HuH-7.5 (cell line): ENCODE results near the gene CDK5R1.
"Not testable (repeated sequence)": the region's sequence is repeated elsewhere in the genome, so short reads cannot be mapped to it uniquely, and the experiment has no call there.

Experiments used
- DNase-seq: peaks from one replicate; pipeline ENCODE4 v3.0.0; 2011; ENCODE audit warnings: low spot score

Gene CDK5R1

DNA sequence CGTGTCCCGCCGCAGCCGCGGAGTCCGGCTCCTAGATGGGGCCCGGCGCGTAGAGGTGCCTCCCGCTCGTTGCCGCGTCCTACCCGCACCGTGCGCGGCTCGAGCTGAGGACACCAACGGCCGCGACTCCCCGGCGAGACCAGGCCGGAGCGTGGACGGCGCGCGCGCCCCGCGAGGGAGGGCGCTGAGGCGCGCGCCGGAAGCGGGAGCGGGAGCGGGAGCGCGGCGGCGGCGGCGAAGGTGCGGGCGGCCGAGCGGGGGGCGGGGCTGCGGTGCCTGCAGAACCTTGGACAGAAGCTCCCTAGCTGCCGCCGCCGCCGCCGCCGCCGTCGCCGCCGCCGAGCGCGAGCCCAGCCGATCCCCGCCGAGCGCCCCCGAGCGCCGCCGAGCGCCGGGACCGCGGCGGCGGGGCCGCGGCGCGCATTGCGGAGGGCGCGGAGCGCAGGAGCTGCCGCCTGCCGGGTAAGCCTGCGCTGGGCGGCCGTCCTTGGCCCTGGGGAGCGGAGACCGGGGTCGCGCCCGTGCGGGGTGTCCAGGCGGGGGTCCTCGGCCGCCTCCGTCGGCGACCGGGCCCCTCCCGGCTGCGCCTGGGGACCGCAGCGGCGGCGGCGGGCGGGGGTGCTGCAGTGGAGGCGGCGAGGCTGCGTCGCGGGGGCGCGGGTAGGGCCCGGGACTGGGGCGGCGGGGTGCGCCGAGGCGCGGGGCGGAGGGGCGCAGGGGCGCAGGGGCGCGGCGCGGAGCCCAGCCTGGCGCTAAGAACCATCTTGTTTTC is at the start of gene CDK5R1:
Gene CDK5R1 (plus strand): TSS at position 293 of the 772 bp plus-strand sequence. CDS start 628 bp downstream, outside the sequence.
- DNase-seq, result peak; percentile 62

DNA sequence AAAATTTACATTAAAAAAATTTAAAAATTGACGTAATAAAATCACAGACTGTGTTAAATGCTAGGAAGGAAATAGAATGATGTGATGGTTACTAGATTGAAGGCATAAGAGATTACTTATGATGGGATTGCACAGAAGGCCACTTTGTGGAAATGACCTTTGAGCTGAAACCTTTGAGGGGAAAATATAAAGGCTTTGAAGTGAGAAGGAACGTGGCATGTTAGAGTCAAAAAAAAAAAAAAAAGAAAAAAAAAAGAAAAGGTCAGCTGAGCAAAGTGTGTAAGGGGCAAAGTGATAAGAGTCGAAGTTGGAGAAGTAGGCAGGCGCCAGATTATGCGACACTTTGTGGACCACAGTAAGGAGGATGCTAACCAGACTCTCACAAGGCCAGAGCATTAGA is 46.1 kb upstream of the CDK5R1 start:
- DNase-seq, result no peak

DNA sequence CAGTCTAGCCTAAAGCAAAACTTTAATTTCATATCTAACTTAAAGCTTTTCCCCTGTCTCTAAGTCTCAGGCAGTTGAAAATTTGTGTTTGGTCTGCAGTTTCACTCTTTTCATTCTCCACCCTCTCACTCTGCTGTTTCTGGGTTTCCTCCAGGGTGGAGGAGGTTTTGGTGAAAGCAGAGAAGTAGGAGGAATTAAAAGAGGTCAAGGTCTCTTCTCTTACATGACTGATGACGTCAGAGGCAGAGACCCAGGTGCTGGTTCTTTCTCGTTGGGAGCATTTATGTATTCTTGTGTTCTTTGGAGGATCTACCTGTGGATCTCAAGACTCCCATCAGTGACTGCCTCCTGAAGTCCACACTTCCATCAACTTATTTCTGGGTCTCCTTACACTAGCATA is 44.9 kb upstream of the CDK5R1 start:
- no peak for DNase-seq

DNA sequence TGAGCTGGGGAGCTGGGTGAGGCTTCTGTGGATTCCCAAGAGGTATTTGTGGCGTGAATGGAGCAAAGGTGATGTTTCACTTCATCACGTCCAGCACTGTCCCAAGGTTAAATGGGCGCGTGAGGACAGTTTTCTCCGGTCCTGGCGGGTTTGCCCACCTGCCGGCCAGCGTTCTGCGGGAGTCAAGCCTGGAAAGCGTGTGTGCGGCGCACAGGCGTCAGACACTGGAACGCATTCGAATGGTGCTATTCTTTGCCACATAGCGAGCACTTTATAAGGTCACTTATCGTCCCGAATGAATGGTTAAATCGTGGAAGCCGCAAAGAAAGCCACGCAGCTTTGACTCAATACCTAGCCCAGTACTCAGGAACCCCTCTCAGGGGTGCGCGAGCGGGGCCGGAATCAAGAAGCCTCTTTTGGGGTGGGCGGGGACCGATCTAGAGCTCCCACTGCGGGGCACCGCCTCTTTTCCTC is 42.9 kb upstream of the CDK5R1 start:
- no peak for DNase-seq

DNA sequence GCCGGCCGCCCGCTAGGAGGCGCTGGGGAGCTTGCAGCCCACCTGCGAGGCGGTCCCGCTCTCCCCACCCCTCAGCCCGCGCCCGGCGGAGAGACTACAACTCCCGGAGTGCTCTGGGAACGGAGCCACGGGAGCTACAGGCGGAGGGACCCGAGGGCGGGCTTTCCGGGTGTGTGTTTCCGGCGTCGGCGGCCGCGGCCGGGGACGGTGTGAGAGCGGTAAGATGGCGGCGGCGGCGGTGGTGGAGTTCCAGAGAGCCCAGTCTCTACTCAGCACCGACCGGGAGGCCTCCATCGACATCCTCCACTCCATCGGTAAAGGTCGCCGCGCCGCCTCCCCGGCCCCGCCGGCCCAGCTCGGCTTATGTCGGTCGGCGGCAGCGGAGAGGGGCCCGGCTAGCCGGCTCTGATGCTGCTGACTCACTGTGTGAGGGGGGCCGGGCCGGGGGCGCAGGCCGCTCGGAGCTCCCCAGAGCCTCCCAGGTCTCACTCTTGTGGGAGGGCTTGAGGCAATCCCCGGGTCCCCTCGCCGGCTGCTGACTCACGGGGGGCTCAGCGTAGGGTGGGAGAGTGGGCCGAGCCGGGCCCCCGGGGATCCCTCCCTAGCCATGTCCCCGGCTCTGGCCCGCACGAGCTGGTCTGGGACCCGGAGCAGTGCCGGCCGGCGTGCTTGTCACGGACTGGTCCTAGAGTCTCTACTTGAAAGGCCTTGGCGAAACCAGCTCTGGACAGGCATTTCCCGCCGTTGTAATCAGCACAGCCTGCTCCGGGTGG is 42.3 kb upstream of the CDK5R1 start, which contains the start of gene PSMD11:
Gene PSMD11 (plus strand): TSS at position 210 of the 773 bp plus-strand sequence. CDS start 14 bp downstream, at position 224.
- peak; percentile 84 for DNase-seq

DNA sequence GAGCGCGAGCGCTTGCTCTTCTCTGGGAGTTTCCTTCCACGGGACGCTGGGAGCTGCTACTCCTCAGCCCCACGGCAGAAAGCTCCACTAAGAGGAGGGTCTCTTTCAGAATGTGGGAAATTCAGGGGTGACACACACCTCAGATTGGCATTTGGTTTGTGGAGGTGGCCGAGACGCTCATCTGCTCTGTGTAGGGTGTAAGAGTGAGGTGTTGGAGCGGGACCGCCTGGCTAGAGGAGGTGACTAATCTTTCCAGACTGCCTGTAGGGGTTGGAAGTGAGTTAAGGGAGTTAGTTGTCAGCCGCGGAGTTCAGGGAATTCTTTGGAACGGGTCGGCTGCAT is 41.7 kb upstream of the CDK5R1 start:
- DNase-seq, result no peak

DNA sequence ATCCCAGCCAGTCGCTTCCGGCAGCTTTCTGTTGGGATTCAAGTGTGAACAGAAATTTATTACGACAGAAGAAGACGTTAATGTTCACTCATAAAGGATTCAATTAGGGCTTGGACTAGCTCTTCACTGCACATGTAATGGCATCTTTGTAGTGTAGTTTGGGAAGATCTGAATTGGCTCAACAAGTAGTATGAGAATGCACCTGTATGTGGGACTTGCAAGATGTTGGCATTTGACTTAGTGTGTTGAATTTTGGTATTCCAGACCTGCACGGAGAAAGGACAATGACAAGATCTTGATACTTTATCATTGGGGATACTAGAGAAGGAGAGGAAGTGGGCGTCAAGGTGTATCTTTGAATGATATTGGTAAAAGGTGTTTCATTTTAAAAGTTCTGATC is 41.3 kb upstream of the CDK5R1 start:
- no peak for DNase-seq

DNA sequence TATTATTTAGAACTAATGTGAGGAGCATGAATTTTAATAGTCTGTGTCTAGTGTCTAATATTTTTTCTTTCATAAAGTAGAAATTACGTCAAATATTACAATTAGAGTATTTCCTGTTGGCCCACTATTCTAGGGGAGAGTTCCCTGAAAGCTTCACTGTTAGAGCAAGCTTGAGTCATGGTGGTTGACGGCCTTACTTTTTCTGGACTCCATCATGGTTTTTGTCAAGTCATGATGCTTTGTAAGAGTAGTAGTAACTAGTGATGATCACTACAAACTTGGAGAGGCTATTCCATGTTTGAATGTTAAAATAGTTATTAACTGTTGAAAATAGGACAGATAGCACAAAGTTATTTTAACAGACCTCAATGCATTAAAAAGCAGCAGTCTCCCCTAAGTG is 40.8 kb upstream of the CDK5R1 start:
- no peak for DNase-seq

DNA sequence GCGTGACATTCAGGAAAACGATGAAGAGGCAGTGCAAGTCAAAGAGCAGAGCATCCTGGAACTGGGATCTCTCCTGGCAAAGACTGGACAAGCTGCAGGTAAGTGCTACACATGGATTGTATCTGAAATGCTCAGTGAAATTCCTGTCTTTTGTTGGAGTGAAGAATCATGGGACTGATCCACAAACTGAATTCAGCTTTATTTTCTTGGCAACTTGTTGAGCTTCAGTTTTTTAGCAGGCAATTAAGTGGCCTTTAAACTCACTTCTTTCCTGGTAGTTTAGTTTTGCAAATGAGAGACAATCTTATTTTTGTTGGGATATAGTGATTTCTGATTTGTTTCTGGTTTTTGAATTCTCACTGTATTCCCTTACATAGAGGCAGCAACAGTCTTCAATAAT is 39.8 kb upstream of the CDK5R1 start:
- no peak for DNase-seq

DNA sequence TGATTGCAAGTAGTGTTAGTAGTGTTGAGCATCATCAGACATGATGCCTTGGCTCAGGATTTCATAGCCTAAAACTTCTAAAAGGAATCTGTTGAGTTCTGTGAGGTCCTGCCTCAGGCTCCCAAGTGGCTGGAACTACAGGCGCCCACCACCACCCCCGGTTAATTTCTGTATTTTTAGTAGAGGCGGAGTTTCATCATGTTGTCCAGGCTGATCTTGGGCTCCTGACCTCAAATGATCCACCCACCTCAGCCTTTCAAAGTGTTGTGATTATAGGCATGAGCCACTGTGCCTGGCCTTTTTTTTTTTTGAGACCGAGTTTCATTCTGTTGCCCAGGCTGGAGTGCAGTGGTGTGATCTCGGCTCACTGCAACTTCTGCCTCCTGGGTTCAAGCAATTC is 36.8 kb upstream of the CDK5R1 start:
- no peak for DNase-seq

DNA sequence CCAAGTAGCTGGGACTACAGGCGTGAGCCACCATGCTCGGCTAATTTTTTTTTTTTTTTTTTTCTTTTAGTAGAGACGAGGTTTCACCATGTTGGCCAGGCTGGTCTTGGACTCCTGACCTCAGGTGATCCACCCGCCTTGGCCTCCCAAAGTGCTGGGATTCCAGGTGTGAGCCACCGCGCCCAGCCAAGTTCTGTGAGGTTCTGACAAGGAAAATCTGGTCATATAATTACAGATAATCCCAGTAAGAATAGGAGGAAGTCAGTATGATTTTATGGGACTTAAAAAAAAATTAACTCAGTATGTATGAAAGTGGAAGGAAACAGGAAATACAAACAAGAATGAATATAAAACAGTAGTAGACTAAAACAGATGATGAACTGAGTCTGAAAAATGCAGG is 36.4 kb upstream of the CDK5R1 start:
- not testable (repeated sequence) for DNase-seq

DNA sequence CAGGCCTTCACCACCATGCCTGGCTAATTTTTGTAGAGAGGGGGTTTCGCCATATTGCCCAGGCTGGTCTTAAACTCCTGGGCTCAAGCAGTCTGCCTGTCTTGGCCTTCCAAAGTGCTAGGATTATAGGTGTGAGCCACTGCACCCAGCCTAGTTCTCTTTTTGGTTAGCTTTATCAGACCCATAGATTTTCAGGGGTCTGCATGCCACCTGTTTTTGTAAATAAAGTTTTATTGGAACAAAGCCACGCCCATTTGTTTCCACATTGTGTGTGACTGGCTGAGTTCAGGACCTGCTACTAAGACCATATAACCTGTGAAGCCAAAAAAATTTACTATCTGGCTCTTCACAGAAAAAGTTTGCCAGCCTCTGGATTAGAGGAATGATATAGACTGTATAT is 34.9 kb upstream of the CDK5R1 start:
- DNase-seq, result no peak

DNA sequence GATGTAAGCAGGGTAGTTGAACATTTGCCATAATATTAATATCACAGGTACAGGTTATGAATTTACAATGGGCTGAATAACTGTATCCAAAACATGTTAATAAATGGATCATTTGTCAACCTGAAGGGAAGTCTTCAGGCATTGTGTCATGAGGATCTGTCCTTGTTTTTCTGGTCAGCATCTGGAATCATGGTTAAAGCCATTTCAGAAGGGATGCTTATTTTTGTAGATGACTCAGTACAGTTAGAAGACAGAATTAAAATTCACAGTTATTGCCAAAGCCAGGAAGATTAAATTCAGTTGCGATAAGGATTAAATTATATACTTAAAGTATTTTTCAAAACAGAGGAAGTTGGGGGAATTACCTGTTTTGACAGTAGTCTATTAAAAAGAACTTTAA is 34.5 kb upstream of the CDK5R1 start:
- DNase-seq, result no peak

DNA sequence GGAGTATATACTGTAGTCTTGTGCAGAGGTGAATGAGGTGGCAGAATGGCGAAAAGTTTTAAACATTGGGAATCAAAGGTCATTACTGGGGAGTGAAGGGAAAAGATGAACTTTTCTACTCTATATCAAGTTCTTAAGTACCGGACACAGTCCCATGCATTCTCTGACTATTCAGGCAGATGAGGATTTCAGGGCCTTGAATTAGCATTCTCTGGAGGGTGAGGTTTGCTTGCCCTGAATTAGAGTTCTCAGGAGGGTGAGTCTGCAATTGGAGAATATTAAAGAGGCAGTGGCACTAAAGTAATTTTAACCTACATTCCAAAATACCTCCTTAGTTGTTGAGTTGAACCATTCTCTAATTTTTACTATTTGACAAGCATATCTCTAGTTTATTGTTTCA is 33.4 kb upstream of the CDK5R1 start:
- no peak for DNase-seq

DNA sequence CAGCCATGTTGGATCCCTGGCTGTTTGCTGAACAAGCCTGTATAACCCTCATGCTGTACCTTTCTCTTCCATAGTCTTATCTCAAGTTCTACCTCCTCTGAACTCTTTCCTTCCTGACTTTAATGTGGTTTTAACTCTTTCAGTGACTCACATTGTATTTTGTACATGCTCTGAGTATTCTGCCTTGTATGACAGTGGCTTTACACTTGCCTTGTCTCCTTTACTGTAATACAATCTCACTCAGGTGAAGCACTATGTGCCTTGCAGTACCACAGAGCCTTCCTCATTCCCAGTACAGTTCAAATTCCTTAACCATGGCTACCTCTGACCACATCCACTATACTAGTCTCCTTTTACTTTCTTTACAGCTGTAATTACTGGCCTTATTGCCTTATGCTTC is 28.4 kb upstream of the CDK5R1 start:
- no peak for DNase-seq

DNA sequence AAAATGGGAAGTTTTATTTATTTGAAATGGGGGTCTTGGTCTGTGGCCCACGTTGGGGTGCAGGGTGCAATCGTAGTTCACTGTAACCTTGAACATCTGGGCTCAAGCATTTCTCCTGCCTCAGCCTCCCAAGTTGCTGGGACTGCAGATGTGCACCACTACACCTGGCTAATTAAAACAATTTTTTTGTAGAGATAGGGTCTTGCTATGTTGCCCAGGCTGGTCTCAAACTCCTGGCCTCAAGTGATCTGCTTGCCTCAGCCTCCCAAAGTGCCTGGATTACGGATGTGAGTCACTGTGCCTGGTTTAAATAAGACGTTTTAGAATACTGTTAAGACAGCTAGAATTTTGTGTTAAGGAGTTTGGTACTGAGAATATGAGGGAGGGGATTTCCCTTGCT is 26.7 kb upstream of the CDK5R1 start:
- DNase-seq, result no peak

DNA sequence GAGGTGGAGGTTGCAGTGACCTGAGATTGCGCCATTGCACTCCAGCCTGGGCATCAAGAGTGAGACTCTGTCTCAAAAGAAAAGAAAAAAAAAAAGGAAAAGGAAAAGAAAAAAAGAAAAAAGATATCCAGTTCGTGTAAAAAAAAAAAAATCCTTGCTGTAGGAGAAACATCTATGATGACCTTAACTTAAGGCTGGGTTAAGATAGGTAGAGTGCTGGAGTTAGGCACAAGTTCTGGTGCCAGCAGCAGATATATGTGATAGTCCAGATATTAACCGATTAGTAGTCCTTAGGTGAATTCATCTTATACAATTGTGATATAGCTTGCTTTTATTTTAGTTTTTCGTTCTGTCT is 25.3 kb upstream of the CDK5R1 start:
- no peak for DNase-seq

DNA sequence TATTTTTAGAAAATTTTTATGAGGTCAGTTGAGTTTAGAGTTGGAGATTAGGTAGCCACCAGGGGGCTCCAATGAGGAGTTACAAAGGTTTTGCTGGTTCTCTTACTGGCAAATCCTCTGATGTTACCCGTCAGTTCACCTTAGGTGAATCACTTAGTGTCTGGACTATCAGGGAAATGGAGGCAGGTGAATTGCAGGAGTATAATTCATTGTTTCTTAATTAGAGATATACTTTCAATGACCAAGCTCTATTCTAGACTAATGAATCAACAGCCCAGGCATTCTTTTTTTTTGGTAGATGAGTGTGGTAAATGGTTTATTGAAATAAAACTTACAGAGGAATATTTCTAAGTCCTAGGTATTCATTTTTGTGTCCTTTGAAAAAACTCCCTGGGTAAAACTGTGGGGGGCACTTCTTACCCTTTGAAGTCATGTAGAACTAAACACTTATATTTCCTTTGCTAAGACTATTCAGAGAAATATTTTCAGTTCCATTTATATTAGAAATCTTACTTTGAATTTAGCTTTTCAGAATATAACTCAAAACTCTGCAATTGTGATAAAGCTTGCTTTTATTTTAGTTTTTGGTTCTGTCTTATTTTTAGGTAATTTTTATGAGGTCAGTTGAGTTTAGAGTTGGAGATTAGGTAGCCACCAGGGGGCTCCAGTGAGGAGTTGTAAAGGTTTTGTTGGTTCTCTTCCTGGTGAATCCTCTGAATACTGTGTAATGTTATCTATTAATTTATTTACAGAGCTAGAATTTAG is 24.8 kb upstream of the CDK5R1 start:
- no peak for DNase-seq

DNA sequence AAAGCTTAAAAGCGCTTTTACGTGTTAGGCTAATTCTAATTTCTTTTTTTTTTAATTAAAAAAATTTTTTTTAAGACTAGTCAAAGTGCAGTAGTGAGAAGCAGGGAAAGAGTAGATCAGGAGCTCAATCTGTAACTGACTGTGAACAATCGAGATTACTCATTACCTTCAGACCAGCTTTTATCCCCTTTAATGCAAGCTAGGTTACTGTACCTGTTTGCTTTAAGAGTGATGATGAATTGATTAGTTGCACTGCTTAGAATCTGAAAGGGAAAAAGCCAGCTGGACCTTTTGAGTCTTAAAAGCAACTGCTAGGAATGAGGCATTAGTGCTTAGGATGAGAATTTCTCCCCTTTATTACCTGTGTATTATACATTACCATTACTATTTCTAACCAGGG is 23.5 kb upstream of the CDK5R1 start:
- no peak for DNase-seq

DNA sequence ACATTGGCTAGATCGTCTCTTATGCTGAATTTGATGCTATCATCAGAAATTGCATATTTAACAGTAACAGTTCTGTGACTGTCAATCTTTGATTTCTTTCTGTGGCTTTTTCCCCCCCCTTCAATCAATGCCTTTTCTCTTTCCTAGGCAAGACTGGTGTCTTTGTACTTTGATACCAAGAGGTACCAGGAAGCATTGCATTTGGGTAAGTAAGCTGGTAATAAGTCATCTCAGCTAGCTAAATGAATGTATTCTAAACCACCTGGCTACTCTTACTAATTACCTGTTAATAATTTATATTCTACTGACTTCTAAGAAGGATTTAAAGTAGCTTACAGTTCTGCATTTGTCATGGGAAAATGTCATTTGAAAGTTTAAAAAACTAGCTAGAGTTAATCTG is 22.4 kb upstream of the CDK5R1 start:
- no peak for DNase-seq

DNA sequence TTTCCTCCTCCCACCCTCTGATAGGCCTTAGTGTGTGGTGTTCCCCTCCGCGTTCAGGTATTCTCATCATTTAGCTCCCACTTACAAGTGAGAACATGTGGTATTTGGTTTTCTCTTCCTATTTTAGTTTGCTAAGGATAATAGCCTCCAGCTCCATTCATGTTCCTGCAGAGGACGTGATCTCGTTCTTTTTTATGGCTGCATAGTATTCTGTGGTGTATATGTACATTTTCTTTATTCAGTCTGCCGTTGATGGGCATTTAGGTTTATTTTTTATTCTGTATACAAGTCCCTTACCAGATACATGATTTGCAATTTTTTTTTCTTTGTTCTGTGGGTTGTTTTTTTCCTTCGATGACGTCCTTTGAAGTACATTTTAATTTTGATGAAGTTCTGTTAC is 18.8 kb upstream of the CDK5R1 start:
- no peak for DNase-seq

DNA sequence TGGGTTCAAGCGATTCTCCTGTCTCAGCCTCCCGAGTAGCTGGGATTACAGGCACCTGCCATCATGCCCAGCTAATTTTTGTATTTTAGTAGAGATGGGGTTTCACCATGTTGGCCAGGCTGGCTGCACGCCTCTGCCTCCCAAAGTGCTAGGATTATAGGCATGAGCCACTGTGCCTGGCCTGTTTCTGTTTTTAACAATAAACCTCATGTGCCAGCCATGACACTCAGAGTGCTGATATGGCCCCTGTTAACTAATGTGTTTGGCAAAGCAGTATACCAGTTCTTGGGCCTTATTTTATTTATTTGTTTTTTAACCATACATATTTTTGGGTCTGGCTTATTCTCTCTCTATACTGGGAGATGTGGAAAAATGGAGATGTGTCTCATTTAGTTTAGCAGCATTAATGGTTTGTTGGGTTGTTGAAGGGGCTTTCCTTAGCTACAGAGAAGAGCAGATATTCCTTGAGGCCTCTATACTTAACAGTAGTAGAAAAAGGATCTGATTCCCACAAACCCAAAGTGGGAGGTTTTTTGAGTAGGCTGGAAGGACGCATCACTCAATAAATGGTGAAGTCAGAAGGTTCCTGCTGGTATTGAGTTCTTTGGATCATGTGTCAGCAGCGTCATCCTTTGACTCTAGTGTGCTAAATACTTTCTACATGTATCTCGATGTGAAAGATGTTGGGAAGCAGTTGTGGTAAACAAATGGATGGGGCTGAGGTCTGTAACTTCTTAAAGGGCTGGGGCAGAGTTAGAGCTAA is 16.2 kb upstream of the CDK5R1 start:
- DNase-seq, result no peak
